ENCODE data around the gene TRAP1.

DNA sequence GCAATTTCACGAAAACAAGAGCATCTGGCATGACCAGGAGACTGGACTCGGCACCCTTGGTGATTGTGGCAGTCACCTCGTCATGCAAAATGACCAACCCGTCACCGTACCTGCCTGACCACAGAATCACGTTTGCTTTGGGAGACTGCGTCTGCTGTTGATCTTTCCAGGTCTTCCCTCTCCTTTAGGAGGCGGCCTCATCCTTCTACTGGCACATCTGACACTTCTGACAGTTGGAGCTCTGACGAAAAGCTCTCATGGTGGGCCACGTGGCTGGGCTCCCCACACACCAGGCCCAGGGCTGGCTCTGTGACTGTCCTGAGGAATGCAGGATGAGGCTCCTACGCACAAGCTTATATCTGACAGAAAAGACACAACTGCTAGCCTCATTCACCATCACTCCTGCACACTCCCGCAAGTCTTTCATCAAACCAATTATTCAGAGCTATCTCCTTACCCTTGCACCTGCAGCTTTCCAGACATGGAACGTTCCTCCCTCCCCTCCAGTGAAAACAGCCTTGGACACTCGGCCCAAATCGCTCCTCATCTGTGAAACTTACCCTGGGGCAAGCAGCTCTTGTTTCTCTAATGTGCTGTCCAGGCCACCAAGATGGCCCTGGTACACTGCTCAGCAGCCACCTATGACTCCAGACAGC is 3.6 kb downstream of the TRAP1 start:
- no peak for TF ChIP-seq EZH2phosphoT487 (conservative IDR thresholded peaks at IDR 0.05; ENCODE audit: low read length)
- TF ChIP-seq, protein P1, sequence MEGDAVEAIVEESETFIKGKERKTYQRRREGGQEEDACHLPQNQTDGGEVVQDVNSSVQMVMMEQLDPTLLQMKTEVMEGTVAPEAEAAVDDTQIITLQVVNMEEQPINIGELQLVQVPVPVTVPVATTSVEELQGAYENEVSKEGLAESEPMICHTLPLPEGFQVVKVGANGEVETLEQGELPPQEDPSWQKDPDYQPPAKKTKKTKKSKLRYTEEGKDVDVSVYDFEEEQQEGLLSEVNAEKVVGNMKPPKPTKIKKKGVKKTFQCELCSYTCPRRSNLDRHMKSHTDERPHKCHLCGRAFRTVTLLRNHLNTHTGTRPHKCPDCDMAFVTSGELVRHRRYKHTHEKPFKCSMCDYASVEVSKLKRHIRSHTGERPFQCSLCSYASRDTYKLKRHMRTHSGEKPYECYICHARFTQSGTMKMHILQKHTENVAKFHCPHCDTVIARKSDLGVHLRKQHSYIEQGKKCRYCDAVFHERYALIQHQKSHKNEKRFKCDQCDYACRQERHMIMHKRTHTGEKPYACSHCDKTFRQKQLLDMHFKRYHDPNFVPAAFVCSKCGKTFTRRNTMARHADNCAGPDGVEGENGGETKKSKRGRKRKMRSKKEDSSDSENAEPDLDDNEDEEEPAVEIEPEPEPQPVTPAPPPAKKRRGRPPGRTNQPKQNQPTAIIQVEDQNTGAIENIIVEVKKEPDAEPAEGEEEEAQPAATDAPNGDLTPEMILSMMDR (IDR thresholded peaks at IDR 0.05; ENCODE audit: insufficient read depth, low read length, poor library complexity, severe bottlenecking): no peak
